Erythroblast (primary cell): ENCODE results near the gene FTL.

Experiments used
- DNase-seq, 2 experiments: peaks; one replicate each; lab custom pipeline; 2025; lab: John Stamatoyannopoulos, UW
- GATA1 ChIP-seq: IDR thresholded peaks from 2 replicates; pipeline ENCODE4 v1.6.1; 2011; ENCODE audit warnings: low read depth, mild to moderate bottlenecking, control low read depth, low read length, moderate library complexity
- POLR2A ChIP-seq: IDR thresholded peaks from 2 replicates; pipeline ENCODE4 v1.6.1; 2011; ENCODE audit warnings: mild to moderate bottlenecking, low read length

FTL gene

DNA sequence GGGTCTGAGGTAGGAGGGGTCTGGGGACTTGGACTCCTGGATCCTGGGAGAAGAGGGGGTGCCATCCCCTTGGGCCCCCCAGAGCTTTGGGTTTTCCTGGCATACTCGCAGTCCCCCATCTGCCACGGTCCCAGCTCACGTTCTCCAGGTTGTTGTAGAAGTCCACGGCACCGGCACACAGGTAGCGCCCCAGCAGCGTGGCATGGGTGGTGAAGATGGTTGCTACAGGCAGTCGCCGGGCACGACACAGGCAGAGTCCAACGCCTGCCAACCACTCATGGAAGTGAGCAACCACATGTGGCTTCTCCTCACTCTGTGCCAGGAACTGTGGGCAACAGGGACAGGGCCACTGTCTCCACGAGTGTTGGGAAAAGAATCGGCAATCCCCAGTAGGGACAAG is 20.6 kb downstream of the FTL start:
- no peak for DNase-seq
- TF ChIP-seq GATA1 (no peak), POLR2A (no peak)

DNA sequence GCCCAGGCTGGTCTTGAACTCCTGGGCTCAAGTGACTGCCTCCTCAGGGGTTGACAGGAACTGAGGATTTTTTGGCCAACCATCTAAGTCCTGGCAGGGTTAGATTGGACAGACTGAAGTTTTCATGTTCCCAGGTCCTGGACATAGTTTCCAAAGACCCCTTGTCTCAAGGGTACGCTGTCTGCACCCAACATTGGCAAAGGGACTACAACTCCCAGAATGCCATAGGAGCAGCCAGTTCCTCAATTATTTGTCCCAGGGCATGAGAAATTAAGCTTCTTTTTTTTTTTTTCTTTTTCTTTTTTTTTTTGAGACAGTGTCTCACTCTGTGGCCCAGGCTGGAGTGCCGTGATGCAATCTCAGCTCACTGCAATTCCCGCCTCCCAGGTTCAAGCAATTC is 21.1 kb downstream of the FTL start:
- no peak for TF ChIP-seq GATA1
- TF ChIP-seq POLR2A, result no peak

DNA sequence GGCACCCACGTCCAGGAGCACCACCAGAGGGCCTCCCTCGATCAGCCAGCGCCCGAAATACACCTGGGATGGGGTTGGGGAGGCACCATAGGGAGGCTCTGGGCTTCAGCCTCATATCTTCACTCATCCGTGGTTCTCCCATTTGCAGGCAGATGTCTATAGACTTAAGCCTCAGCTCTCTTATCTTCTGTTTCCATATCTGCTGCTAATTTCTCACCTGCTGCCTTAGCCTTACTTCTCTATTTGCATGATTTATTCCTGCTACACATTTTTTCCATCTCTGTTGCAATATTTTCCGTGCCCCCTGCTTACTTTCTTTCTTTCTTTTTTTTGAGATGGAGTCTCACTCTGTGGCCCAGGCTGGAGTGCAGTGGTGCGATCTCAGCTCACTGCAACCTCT is 22.2 kb downstream of the FTL start:
- no peak for TF ChIP-seq GATA1
- no peak for TF ChIP-seq POLR2A

More for the DNA sequence above, 21.1 kb downstream of the FTL start:
- no peak for DNase-seq

DNA sequence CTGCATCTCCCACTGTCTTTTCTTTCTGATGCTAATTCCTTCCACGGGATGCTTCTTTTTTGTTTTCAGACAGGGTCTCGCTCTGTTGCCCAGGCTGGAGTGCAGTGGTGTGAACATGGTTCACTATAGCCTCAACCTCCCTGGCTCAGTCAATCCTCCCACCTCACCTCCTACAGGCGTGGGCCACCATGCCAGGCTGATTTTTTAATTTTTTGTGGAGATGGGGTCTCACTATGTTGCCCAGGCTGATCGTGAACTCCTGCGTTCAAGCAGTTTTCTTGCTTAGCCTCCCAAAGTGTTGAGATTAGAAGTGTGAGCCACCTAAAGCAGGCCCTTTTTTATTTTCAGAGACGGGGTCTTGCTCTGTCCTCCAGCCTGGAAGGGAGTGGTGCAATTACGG is 23.2 kb downstream of the FTL start:
- no peak for DNase-seq
- no peak for TF ChIP-seq POLR2A
- no peak for TF ChIP-seq GATA1

More for the DNA sequence above, 22.2 kb downstream of the FTL start:
- DNase-seq, result no peak

DNA sequence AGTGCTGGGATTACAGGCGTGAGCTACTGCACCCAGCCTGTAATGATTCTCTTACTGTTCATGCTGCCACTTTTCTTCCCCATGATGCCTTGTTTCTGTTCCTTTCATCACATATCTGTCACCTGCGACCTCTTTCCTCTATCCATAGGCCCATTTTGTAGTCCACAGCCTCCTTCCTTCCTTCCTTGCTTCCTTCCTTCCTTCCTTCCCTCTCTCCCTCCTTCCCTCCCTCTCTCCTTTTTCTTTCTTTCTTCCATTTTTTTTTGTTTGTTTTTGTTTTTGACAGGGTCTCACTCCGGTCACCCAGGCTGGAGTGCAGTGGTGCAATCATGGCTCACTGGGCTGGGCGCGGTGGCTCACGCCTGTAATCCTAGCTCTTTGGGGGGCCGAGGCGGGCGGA is 23.8 kb downstream of the FTL start:
- TF ChIP-seq POLR2A, result no peak
- no peak for TF ChIP-seq GATA1
- DNase-seq, result no peak

DNA sequence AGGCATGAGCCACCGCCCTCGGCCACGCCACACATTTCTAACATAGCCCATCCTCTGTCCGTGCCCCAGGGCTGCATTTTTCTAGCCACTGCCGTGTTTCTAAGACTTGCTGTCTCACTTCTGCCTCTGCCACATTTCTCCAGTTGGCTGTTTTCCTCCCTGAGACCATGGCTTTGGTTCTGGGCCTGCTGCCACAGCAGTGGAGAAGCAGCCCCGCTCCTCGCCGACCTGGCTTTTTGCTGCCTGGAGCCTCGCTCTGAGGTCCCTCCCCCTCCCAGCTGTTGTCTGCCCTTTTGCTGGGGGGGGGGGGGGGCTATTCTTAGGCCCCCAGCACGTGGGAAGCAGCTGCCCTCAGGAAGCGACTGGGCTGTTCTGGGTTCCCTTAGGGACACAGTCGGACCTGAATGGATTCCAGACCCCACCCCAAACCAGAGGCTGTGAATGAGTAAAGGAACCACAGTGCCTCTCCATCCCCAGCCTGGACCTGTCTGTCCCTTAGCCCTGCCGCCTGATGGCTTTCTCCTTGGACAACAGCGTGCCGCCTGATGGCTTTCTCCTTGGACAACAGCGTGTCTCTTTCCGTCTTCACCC is 24.7 kb downstream of the FTL start:
- no peak for TF ChIP-seq GATA1
- no peak for TF ChIP-seq POLR2A

DNA sequence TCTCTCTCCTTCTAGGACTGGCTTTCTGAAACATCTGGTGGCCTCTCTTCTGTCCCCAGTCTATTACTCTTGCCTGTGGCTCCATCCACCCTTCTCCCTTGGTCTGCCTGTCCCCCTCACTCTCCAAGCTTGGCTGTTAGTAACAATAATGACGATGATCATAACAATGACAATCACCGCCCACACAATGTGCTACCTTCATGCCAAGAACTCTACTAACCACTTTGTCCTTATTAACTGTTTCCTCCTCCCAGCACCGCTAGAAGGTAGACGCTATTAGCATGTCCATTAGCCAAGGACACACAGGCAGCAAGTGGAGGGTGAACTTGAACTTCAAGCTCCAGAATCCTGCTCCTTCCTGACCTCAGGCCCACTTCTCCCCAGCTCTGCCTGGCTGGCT is 25.3 kb downstream of the FTL start:
- DNase-seq, result no peak
- no peak for TF ChIP-seq GATA1
- no peak for TF ChIP-seq POLR2A

More for the DNA sequence above, 24.7 kb downstream of the FTL start:
- DNase-seq, result no peak

DNA sequence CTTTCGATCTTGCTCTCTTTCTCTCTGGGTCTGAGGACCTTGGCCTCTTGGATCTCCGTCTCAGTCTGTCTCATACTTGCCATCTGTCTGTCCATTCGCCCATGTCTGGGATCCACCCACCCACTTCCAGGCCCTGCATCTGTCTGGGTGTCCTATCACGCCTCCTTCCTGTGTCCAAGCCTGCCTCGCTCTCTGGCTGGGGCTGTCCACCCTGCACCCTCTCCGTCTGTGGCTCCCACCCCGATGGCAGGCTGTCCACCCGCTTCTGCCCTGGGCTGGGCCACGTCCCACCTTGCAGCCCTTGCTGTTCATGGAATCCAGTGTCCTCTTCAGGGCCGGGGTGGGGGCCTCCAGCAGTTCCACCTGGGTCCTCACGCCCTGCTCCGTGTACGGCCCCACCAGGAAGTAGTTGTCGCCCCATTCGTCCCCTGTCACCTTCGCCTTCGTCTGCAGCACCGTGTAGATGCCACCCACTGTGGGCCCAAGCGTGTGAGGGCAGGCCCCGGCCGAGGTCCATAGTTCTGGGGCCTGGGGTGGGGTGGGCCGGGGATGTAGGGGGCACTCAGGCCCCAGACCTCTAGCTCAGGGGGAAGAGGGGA is 26.0 kb downstream of the FTL start:
- TF ChIP-seq GATA1 (no peak), POLR2A (no peak)
- no peak for DNase-seq

DNA sequence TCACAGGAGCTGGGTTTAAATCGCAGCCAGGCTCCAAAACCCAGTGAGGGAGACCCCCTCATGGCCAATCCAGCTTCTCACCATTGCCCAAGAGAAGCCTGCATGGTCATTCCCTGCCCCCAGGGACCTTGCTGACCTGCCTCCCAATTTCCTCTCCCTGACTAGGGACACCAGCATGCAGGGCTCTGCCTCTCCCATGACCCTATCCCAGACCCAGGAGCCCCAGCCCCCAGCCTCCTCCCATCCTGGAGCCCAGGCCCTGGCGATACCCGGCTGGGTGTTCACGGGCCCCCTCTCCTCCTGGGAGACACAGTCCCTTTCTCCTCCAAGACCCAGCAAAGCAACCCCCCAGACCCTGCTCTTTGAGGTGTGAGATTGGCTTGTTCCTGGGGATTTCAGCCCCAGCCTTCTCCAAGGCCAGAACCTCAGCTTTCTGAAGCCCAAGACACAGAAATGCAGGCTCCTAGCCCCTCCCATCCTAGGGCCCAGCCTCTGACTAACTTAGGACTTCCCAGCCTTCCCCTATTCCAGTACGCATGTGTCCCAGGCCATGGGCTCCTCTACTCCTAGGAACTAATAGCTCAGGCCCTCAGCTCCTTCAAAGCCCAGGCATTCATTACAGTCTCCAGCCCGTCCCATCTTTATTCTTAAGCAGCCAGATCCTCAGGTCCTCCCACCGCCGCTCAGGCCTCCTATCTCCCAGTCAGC is 26.9 kb downstream of the FTL start:
- TF ChIP-seq POLR2A (no peak), GATA1 (no peak)
- no peak for DNase-seq

DNA sequence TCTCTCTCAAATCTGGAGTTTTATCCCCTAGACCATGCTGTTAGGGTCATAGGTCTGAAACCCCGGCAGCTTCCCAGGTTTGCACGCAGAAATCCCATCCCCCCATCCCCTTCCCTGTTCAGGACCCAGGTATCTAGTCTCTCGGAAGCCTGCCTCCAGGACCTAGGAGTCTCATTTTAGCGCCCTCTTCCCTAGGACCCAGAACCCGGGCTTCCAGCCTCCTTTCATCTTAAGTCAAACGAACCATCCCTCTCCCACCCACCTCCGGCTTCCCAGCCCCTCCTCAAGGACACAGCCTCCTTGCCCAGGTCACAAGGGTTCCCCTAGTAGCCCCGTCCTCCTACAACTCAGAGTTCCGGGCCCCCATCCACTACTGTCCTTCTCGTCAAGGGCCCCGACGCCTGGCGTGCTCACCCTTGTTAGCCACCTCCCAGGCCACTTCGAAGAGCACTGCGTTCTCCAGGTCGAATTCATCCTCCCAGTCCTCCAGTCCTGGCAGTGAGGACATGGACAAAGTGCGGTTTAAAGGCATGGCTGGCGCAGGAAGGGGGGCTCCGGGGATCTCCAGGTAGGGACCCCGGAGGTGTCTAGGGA is 27.6 kb downstream of the FTL start:
- no peak for TF ChIP-seq GATA1
- no peak for DNase-seq

DNA sequence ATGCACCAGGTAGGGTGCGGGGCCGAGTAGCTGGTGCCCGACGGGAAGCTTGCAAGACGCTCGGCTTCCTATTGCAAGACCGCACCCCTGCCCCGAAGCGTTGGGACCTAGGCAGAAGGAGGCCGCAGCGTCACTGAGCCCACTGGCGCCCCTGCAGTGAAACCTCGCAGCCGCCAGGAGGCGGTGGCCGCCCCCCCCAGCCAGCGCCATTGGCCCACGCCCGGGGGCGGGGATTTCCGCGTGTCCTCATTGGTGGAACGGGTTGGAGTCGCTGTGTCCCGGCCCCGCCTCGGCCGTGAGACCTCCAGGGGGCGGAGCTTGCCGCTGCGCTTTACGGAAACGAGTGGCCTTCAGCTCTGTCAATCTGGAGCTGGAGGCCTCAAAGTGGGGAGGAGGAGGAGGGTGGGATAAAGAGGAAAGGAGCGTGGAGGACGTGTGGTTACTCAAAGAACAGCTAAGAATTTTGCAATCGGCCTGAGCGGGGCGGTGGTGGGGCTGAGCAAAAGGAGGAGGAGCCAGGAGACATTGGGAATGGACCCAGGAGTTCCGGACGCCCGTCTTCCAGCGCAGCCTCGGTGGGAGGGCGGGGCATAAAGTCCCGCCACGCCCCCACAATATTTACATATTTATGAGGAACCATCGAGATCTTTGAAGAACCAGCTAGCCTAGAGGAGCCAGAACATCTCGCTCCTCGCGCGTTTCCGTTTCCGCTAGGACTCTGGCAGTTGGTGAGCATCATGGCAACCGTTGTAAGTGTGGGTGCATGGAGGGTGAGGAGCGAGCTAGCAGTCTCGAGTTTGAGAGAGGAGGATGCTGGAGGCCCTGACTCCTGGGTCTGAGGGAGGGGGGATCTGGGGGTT is 28.3 kb downstream of the FTL start, which contains the start of the genes GYS1 and RUVBL2:
Gene GYS1 (minus strand): TSS at position 135 of the 860 bp plus-strand sequence. CDS start 197 bp downstream, outside the sequence.
Gene RUVBL2 (plus strand): TSS at position 713 of the 860 bp plus-strand sequence. CDS start 25 bp downstream, at position 738.
- TF ChIP-seq POLR2A, result peak; percentile 95
- no peak for TF ChIP-seq GATA1
- DNase-seq, result peak; percentile 100

DNA sequence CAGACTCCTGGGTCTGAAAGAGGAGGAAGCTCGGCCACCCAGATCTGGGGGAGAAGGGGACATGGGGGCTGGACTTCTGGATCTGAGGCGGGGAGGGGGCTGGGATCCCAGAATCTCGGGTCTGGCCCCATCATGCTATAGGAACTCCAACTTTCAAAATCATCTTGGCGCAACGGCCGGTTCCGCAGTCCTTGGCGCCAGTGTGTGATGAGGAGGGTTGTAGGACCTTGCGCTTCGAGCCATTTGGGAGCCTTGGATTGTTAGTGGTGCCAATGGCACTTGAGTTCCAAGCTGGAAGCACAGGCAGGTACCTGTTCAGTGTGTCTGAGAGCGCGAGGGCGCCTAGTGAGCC is 28.9 kb downstream of the FTL start:
- no peak for TF ChIP-seq GATA1
- TF ChIP-seq POLR2A, result peak; percentile 66

DNA sequence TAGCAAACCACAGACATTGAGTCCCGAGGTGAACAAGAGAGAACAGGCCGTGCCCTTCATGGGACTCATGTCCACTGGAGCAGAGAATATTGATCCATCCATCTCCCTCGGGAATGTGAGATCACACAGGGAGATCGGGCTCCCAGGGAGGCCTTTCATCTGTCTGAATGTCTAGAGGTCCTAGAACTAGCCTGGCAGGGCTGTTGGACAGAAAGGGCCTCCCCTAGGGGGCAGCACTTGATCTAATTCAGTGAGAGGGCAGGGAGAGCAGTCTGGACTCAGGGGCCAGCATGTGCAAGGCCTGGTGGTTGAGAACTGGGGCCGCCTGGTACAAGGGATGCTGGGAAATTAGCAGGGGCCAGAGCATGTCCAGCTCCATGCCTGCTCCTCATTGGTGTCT is 32.9 kb downstream of the FTL start:
- TF ChIP-seq GATA1, result no peak
- peak; percentile 20 for TF ChIP-seq POLR2A
- DNase-seq, result peak in 1 of 2 experiments; percentile 69

More for the DNA sequence above, 28.9 kb downstream of the FTL start:
- DNase-seq, result no peak
